Measurements from ENCODE around the gene UBA52.

Gene UBA52

DNA sequence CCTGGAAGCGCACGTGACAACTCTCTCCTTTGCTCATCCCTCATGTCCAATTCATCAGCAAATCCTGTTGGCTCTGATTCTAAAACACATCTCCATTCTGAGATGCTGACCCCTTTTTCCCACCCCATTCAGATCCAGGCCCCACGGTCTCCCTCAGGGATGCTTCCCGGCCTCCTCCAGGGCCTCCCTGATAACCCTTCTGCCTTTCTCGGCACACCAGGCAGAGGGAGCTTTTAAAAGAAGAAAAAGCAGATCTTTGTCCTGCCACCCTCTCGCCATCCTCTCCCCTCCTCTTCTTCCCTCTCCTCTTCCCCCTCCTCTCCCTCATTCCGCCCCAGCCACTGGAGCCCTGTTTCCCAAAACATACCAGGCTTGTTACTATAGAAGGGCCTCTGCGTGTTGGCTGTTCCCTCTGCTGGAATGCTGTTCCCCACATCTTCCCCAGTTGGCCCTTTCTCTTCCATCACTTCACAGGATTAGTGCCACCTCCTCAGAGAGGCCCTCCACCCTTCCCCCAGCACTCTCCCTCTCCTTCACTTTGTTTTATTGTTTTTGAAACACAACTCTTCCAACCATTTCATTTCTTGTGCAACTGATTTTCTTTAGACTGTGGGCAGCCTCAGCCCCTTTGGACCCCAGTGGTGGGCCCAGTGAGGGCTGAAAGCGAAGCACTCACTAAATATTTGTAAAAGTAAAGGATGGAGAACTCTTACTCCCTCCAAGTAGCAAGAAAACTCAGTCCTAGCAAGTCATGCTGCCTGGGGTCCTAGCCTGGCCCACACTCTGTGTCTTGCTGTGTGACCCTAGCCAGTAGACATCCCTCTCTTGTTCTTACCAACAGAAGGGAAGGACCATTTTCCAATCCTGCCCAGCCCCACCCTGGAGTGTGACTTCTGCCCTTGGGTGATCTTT is 37.4 kb downstream of the UBA52 start:
- no peak for DNase-seq

DNA sequence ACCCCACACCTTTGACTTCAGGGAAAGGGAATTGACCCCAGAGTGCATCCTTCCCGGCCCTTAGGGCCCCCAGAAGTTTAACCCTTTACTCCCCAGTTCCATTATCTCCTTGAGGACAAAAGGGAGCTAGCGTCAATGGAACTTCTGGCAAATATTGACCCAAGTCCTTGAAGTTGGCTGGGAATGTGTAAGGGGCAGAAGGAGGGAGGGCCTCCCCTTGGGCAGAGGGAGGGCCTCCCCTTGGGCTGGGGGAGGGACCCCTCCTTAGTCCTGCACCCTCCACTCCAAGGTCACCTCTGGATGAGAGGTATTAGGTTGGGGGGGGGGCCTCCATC is 38.0 kb downstream of the UBA52 start:
- DNase-seq = no peak

DNA sequence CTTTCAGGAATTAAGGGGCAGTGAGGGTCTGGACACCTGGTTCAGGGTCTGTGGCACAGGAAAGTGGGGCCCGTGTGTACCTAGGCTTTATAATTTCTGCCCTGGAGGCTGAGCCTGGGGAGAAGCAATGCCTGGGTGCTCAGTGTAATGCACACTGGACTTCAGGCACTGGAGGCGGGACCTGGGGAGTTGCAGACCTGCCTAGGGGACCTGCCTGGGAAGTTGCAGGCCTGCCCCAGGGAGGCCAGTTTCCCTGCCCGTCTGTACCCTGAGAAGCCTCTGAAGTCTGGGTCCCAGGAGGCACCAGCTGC is 38.5 kb downstream of the UBA52 start:
- DNase-seq = no peak

DNA sequence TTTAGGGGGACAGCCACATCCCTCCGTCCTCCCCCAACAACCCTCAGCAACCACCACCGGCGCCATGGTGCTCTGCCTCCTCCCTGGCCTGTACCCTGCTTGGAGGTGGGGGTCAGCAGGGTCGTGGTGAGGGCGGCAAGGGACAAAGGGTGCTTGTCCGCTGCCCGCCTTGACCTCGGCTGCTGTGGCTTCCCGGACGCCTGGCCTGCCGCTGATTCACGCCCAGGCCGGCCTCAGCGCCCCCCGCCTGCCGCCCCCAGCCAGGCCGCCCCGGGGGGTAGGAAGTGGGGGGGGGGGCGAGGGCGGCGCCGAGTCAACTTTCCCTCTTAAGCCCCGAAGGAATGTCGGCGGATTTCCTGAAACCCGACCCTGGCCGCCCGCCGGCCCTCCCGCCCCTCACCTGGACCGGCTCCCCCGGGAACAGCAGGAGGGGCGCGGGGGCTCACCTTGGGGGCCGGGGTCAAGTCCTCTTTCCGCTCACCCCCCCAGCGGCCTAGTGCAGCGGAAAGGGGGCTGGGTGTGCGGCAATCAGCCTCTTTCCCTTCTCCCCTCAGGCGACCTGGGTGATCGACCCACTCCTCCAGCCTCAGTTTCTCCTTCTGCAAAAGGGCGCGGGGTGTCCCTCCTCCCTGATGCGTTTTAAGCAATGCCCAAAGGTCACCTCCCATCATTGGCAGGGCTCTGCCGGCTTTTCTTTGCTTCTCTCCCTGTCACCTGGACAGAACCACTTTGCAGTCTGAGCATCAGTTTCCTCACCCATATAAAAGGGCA is 39.1 kb downstream of the UBA52 start:
- no peak for DNase-seq

DNA sequence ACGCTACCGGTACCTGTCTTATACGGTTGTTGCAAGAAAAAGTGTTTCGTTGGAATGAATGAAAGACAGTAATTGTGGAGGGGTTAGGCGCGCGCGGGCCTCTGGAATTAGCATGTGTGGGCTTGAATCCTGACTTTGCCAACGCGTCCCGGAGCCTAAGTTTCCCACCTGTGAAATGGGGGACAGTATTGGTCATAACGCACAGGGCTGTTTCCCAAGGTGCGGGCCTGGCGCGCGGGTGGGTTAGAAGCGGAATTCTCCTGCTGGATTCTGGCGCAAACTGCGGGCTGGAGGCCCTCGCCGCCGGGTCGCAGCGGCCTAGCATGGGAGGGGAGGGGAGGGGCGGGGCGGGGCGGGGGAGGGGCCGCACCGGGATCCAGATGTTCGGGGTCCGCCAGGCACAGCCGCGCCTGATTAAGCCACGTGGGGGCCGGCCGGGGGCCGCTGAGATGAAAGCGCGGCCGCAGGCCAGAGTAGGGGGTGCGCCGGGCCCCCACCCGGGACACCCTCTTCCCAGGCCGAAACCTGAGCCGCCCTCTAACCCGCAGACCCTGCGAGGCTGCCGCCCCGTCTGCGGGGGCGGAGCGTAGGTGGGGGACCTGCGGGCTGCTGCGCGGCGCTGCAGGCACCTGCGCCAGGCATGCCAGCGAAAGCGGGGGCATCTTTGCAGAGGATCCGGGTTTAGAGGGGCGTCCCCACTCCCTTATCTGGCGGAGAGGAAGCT is 39.8 kb downstream of the UBA52 start:
- DNase-seq = no peak

DNA sequence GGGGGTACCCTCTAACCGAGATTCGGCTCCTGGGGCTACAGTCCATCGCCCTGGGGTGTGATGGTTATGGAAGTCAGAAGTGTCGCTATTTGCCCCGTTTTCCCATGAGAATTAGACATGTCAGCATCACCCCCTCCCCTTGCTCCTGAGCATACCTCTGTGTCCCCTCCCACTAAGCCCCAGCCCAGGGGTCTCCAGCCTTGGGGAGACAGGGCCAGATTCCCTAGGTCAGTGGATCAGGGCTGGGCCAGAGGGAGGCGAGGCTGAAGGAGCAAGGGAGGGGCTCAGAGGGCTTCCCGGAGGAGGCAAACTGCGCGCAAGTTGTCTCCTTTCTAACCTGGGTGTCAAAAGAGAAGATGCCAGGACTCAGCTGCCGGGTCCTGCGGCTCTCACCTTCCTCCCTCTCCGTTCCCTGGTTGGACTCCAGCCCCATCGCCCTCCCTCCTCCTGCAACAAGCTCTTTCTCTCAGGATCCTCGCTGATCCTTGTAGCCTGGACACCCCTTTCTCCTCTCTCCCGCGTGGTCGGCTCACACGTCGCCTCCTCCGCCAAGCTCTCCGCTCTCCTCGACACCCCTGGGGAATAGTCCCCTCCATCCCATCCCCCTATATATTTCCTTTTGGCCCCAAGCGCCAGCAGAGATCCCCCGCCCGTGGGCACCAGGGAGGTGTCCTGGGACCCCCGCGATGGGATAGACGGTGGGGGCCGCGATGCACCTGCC is 40.6 kb downstream of the UBA52 start:
- DNase-seq = no peak

DNA sequence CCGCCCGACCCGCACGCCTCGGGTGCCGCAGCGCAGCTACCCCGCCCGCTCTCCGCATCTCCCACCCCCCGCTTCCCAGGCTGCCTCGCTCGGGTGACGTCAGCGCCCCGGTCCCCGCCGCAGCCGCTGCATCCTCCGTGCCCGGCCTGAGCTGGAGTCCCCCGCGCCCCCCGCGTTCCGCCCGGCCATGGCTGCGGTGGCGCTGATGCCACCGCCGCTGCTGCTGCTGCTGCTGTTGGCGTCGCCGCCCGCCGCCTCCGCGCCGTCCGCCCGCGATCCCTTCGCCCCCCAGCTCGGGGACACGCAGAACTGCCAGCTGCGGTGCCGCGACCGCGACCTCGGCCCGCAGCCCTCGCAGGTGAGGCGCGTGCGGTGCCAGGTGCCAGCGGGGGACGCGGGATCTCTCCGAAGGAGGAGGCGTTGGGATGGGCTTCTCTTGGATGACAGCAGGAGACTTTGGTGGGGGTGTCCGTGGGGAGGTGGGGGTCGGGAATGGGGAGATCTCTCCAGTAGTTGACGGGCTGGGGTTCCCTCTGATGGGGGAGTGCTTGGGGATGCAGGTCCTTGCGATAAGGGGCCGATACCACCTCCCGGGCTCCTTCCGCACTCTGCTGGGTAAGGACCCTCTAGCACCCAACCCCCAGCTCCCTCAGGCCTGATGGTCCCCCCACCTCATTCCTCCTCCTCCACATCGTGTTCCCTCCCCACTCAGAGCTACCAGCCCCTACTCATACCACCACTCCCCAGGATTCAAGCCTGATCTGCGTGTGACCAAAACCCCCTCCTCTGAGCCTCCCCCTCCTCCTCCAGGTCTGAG is 41.3 kb downstream of the UBA52 start, which contains the start of gene TMEM59L:
TSS of gene TMEM59L (plus strand) at position 99 of the 817 bp plus-strand sequence. CDS start at position 188, 89 bp downstream.
- peak in 4 of 5 experiments; percentile 14 to 53 (median 42) for DNase-seq

DNA sequence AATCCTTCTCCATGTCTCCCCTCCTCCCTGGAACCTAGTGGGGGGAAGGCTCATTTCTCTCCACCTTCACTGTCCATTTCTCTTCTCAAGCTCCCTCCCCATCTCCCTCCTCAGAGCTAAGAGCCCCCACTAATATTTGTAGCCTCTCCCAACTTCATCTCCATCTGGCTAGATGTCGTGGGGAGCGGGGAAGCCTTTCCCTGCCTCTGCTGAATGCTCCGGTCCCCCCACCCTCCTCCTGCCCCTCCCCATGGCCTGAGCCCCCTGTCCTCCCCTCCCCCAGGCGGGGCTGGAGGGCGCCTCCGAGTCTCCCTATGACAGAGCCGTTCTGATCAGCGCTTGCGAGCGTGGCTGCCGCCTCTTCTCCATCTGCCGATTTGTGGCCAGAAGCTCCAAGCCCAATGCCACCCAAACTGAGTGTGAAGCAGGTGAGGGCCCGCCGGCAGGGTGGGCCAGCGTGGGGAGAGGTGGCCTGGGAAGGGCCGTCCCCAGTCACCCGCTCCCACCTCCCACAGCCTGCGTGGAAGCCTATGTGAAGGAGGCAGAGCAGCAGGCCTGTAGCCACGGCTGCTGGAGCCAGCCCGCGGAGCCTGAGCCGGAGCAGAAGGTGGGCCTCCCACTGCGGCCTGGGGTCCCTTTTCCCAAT is 42.1 kb downstream of the UBA52 start:
- DNase-seq = no peak

DNA sequence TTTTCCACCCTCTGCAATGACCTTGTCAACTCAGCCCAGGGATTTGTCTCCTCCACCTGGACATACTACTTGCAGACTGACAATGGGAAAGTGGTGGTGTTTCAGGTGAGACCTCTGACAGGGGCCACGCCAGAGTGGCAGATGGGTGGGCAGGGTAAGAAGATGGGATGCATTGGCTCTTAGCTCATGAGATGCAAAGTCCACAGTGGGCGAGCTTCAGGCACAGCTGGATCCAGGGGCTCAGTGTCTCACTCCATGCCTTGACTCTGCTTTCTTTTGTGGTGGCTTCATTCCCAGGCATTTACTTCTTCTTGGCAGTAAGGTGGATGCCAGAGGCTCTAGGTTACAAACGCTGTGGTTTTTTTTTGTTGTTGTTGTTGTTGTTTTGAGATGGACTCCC is 44.4 kb downstream of the UBA52 start:
- DNase-seq = no peak

DNA sequence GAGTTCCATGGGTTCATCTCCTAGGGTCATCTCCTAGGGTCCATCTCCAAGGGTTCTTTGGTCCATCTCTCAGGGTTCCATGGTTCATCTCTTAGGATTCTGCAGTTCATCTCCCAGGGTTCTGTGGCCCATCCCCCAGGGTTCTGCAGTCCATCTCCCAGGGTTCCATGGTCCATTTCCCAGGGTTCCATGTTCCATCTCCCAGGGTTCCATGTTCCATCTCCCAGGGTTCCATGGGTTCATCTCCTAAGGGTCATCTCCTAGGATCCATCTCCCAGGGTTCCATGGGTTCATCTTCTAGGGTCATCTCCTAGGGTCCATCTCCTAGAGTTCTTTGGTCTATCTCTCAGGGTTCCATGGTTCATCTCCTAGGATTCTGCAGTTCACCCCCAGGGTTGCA is 45.9 kb downstream of the UBA52 start:
- no peak for DNase-seq

DNA sequence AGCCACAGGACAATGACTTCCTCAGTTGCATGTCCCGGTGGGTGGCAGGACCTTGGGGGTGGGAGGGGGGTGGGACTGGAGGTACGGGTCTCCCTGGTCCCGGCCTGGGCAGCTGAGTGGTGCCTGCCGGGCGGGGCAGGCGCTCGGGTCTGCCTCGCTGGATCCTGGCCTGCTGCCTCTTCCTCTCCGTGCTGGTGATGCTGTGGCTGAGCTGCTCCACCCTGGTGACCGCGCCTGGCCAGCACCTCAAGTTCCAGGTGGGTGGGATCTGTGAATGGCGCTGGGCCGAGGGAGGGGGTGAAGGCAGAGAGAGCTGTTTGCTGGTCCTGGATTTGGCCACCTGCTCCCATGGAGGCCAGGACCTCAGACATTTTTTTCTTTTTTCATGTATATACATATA is 46.6 kb downstream of the UBA52 start:
- no peak for DNase-seq

DNA sequence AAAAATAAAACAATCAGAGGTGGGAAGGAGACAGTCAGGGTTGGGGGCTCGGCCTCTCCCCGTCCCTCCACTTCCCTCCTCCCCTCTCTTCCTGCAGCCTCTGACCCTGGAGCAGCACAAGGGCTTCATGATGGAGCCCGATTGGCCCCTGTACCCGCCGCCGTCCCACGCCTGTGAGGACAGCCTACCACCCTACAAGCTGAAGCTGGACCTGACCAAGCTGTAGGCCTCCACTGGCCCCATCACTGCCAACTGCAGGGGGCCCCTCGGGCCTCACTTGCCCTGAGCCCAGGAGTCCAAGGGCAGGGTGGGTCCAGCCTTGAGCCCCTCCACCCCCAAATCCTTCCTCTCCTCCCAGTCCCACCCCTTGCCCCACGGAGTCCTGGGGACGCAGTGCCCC is 48.7 kb downstream of the UBA52 start:
- no peak for DNase-seq

DNA sequence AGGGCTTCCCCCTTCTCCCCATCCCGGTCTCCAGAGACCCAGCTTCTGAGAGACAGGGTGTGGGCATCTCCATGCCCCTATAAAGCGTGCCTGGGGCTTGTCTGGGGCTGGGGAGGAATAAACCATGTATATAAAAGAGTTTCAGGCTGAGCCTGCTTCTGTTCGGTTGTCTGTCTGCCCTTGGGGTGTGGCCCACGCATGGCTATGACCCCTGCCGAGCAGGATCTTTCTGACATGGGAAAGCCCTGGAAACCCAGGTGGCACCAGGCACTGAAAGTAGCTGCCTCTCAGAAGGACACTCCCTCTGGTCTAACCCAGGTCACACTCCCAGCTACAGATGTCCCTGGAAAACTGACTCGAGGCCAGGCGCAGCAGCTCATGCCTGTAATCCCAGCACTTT is 49.2 kb downstream of the UBA52 start:
- no peak for DNase-seq

DNA sequence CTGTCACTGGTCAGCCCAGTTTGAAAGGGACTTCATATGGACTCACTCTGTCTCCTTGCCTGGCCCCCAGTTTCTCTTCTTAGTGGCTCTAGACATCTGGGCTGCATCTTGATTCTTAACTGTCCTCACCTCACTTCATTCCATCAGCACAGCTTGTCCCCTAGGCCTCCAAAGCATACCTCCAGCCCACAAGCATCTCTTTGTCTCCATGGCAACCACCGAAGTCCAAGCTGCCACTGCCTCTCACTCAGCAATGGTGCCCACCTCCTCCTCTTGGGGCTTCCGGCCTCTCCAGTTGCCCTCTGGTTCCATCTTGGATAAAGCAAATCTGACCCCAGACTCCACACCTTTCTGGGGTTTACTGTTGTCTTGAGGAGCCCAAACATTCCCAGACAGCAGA is 55.2 kb downstream of the UBA52 start:
- no peak for DNase-seq

Data from T-helper 2 cell (primary cell).